HG02642 (cell line): ENCODE results near the gene ISM1.

Experiments
- ATAC-seq: cut with Tn5 transposase; IDR thresholded peaks from one replicate; pipeline ENCODE4 v1.9.1; 2021; ENCODE audit warnings: mild to moderate bottlenecking; ENCODE audit not compliant: unreplicated experiment, poor library complexity

Gene ISM1

DNA sequence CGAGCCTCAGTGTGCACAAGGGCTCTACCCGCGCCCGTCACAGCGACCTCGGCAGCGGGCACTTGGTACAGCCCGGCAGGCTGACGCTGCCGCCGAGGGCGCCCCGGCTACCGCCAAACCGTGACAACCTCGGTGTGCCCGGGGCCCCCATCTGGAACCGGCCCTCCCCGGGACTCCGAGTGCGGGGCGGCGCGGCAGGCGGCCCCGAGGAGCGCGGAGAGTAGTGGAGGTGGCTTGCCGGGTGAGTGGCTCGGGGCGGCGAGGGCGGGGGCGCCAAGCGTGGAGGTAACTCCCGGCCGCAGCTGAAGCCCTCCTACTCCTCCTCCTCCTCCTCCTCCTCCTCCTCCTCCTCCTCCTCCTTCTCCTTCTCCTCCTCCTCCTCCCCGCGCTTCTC, at the start of gene ISM1:
Gene ISM1, plus strand, starts transcription at position 371 of the 394 bp plus-strand sequence. CDS start 503 bp downstream, outside the sequence.
- ATAC-seq: peak; percentile 21

DNA sequence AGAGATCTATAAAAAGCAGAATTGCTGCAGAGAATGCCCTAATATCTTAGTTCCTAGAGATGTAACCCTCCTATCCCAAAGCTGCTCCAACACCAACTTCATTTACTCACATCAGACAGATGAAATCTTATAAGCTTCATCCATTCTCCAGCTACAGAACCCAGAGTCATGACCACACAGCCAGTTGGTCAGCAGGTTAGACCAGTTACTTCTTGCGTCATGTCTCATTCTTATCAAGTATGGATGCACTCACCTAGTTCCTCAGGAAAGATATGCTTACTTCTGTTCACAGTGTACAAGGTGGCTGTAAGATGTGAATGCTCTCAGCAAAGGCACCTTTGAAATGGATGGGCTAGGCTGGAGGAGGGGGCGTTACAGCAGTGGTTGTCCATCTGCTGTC, 47.9 kb upstream of the ISM1 start:
- ATAC-seq: no peak

DNA sequence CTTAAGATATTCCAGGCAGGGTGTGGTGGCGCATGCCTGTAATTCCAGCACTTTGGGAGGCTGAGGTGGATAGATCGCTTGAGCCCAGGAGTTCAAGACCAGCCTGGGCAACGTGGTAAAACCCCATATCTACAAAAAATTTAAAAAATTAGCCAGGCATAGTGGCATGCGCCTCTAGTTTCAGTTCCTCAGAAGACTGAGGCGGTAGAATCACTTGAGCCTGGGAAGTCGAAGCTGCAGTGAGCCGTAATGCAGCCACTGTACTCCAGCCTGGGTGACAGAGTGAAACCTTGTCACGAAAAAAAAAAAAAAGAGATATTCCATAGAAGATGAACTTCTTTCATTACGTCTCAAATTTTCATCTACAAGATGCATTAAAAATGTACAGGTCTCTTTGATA, 46.7 kb upstream of the ISM1 start:
- ATAC-seq: no peak

DNA sequence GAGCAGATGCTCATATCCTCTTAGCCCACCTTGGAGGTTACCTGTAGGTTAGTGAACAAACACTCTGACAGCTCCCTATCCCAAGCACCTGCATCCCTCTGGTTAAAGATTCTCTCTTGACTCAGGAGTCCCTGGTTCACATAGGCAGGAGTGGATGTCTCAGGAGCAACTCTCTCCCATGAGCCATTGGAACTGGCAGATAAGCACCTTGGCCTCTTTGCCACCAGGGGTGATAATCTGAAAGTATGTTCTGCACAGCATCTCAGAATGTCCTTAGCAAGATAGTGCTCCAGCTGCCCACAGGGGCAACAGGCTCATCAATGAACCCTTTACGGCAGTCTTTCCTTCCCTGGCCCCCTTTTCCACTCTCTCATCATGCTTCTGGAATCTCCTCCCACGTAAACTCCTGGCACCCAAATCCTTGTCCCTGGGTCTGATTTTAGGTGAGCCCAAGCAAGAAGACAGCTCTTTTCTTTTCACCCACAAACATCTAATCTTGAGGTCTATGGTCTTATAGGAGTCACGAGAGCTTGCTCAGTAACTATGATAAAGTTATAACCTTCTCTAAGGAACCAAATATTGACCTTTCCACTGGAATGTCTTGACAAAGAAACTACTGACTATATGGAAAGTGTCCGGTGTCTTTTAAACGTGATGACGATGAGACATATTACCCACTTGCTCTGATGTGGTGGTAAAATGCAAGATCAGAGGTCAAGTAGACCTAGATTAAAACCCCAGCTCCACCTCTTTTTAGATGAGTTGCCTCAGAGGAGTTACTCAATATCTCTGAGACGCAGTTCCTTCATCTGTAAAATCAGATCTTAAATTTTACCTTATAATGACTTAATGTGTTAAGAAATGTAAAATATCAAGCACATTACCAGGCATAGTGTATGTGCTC, 39.8 kb upstream of the ISM1 start:
- no peak for ATAC-seq

DNA sequence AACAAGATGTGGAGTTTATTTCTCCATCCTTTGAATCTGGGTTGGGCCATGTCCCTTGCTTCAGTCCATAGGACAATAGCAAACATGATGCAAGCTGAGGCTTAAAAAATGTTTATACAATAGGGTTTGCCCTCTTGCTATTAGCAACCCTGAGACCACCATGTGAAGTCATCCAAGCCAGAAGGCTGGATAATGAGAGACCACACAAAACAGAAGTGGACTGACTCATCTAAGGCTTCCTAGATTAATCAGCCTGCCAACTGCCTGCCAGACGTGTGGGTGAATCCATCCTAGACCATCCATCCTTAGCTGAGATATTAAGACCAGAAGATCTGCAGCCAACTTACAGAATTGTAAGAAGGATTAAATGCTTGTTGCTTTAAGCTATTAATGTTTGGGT, 38.1 kb upstream of the ISM1 start:
- peak; percentile 60 for ATAC-seq

DNA sequence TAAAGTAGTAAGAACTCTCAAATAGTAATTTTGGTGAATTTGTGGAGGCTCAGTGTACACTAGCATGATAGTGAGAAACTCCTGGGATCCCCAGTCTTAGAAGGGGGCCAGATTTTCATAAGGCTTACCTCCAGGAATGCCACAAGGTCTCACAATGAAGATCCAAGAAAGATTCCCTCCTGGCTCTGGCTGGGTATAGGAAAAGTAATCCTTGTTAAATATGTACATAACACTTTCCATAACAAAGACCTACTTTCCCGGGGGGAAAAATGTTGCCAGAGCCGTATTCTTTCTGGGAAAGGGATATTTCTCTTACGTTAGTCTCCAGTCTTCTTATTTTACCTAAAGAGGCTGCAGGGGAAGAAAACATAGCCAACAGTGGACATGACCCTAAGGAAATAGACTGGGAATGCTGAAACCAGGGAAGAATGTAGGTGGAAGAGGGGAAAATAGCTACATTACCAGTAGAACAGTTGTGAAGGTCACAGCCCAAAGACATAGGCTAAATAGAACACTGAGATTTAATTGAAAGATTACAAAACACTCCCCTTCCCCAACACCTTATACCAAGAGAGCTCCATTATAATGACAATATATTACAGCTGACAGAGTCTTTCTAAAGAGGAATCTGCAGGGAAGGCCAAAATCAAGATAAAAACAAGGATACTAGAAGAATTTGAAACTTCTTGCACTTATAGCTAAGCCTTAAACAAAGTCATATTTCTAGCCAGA, 34.9 kb upstream of the ISM1 start:
- ATAC-seq: no peak

DNA sequence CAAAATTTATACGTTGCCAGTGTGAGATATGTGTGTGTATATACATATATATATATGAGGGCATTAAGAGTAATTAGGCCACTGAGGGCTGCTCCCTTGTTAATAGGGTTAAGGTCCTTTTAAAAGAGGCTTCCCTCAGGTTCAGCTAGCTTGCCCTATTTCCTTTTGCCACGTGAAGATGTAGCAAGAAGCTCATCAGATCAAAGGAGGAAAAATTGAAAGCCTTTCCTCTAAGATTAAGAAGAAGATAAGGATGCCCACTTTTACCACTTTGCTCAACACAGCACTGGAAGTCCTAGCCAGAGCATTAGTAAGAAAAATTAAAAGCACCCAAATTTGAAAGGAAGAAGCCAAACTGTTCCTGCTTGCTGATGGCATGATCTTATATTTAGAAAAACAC, 33.2 kb upstream of the ISM1 start:
- no peak for ATAC-seq

DNA sequence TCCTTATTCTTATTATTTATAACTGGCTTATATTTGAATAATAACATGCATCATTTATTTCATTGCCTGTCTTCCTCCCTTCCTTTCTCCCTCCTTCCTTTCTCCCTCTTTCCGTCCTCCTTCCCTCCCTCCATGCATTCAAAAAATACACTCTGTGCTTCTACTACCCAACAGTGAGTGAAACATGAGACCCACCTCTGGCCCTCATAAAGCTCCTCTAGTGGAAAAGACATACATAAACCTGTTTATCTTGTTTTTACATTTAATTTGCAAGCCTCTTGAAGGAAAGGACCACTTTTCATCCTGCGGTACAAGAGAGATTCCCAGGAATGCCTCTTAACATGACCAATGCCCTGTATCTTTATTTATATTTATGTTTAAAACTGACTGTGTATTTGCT, 21.8 kb upstream of the ISM1 start:
- no peak for ATAC-seq

DNA sequence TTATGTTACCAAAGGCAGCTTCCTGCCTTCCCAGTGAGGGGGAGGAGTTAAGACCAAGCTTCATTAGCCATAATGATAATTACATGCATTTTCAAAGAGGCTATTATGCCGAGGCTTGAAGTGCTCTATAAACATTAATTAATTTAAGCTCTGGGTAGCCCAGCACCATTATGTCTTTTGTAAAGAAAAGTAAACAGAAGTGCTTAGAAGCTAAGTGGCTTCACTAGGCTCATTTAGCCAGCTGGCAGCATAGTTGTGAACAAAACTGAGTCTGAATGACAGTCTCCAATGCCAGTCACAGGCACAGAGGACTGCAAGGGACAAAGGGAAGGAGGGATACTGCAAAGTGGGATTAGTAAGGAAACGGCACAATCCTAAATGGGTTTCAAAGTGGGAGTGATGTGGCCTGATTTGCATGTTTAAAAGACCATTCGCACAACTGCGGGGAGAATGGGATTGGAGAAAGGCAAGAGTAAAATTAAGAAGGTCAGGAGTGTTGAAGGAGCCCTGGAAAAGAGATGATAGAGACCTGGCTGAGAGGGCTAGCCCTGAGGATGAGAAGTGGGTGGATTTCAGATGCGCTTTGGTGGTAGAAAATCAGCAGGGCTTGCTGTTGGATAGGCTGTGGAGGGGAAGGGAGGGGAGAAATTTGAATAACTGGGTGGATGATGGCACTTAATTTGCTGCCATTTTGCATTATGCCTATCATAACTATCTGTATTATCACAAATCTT, 20.1 kb upstream of the ISM1 start:
- no peak for ATAC-seq

DNA sequence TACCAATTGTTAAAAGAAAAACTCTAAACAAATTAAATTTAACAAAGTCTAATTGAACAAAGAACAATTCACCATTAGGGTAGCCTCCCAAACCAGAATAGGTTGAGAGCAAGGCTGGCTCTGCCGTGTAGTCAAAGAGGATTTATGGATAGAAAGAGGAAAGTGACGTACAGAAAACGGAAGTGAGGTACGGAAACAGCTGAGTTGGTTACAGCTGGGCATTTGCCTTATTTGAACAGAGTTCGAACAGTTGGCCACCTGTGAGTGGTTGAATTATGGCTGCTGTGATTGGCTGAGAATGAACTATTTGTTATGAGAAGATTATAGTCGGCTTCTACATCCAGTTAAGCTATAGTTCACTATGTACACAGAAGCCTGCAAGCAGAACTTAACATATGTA, 18.5 kb upstream of the ISM1 start:
- ATAC-seq: no peak

DNA sequence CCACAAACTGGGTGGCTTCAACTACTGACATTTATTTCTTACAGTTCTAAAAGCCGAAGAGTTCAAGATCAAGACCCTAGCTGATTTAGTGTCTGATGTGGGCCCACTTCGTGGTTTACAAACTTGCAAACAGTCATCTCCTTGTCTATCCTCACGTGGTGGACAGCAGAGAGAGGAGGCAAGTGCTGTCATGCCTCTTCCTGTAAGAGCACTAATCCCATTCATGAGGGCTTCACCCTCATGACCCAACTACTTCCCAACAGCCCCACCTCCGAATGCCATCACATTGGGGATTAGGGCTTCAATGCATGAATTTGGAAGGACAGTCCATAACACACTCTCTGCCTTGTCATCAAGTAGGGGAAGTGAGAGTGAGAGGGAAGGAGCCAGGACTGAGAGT, 15.6 kb upstream of the ISM1 start:
- ATAC-seq: no peak

DNA sequence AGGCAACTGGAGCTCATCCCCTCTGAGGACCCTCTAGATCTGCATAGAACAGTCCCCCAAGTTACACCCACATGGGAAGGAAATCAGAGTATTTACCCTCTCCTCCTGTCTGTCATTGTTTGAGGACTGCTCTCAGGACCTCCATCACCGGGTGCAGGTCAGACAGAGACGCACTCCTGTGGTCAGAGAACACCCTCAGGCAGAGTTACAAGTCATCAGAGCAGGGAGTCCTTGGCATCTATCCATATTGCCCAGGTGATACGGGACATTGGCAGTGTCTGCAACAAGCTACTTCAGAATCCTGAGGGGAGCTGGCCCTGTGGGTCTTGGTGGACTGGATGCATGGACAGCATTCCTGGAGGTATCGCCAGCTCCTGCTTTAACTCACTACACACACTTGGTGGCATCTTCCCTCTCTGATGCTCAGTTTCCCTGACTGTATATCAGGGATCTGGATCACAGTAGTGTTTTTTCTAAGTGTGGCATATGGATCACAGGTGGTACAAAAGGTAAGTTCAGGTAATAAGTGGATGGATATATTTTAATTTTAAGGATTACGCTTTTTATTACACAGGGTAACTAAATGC, 15.1 kb upstream of the ISM1 start:
- ATAC-seq: no peak

DNA sequence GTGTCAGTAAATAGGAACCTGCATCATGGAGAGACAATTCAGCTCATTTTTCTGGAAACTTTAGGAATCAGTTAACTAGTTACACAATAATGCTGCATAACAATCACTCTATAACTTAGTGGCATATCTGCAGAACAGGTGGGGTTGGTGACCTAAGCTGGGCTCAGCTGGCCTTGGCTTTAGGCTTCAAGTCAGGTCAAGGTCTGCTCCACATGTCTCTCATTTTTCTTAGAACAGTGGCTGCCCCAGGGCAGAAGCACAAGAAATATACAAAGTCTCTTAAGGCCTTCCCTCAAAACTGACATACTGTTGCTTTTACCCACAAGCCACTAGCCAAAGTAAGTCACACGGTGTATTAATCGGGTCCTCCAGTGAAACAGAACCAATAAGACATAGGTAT, 14.1 kb upstream of the ISM1 start:
- ATAC-seq: no peak

DNA sequence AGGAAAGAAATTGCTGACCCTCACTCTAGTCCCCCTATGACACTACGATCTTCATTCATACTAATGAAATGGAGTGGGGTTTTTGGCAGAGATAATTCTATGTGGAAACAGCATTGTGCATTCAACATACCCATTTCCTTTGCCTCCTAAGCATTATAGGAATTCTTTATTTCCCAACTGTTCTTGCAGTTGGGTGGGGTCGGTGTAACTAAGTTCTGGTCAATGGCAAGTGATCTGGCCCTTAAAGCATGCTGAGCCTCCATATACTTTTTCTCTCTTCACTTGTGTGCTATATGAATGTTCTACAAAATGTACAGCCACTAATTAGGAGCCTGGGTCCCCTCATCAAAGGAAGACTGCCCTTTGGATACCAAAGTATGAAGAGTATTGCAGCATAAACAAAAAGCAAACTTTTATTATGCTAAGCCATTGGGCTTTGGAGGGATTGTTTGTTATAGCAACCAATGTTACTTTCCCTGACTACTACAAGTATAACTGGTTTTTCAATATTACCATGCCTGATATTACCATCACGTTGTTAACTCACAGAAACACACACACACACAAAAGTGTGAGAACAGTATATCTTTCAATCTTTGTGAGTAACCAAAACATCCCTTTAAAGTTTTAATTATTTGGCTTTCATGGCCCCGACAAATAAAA, 9.0 kb upstream of the ISM1 start:
- no peak for ATAC-seq

DNA sequence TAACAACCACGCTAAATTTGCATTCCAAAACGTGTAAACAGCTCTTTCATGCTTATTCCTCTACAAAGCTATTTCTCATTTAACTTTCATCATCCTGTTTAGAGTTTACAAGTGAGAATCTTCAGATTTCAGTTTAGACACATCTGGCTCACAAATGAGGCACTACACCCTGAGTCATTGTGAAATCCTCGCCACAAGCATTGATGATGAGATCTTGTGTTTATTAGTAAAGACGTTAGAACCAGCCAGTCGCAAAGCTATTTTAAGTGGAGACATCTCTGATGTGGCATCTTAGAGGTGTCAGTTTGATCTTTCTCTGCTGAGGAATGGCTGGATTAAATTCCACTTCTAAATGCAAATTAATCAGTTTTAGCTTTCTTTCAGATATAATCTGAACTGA, 8.3 kb upstream of the ISM1 start:
- no peak for ATAC-seq

DNA sequence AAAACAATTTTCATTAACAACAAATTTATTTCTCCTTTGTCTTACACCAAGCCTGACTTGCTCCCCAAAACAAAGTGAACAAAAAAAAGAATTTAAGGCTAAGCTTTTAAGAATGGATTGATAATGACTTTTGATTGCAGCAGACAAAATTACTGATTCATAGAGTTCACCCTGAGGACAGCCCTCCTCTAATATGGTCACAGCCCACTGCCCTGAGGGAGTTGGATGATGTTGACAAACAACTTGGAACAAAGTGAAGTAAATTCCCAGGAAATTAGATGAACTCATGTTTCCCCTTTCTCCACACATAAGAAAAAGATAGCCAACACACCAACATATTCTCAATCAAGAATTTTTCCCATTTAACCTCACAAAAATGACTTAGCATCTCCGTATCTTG, 7.7 kb upstream of the ISM1 start:
- ATAC-seq: no peak

DNA sequence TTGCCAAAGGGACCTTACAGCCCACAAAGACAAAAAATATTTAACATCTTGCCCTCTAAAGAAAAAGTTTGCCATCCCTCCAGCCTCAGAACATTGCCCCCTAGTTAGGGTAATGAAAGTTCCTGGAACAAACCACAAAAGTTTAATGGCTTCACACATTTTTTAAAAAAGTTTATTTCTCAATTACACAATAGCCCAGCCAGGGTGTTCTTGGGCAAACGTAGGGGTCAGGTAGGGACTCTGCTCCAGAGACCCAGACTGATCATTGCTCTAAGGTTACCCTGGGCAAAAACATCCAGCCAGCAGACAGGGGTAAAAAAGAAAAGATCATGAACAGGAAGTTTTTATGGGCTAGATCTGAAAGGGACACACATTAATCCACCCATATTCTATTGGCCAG, 4.5 kb upstream of the ISM1 start:
- no peak for ATAC-seq

DNA sequence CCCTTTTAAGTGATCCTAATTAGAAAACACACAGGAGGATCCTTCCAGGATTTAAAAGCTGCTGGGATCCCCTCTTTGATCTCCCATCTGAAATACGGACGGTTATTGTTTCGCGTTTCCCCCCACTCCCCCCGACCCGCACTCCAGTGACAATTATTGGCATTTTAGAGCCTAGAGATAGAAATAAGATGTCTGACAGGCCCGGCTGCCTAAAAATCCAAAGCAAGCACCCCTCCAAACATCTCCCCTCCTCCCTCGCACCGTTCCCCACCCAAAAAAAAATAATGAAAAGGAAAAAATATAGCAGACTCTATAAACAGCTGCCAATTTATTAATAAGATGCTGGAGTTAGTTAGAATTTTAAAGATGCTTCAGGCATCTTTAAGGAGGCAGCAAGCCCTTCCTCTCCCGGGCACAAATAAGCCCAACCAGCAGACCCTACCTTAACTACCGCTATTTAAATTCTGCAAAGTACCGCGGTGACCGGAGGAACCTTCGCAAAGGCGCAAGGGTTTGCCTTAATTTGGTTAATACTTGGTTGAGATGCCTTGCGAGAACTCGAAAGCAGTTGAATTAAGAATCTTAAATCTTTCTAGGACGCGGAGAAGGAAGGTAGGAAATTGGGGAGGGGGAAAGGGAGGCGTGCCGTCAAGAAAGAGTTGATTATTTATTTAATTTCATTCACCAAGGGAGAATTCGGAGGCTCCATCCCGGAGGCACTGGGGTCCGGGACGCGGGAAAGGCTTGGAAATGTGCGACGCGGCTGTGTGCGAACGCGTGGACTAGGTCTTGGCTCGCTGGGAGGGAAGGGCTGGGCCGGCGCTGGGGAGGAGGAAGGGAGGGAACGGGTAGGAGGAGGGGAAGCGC, 1.5 kb upstream of the ISM1 start:
- ATAC-seq: no peak

DNA sequence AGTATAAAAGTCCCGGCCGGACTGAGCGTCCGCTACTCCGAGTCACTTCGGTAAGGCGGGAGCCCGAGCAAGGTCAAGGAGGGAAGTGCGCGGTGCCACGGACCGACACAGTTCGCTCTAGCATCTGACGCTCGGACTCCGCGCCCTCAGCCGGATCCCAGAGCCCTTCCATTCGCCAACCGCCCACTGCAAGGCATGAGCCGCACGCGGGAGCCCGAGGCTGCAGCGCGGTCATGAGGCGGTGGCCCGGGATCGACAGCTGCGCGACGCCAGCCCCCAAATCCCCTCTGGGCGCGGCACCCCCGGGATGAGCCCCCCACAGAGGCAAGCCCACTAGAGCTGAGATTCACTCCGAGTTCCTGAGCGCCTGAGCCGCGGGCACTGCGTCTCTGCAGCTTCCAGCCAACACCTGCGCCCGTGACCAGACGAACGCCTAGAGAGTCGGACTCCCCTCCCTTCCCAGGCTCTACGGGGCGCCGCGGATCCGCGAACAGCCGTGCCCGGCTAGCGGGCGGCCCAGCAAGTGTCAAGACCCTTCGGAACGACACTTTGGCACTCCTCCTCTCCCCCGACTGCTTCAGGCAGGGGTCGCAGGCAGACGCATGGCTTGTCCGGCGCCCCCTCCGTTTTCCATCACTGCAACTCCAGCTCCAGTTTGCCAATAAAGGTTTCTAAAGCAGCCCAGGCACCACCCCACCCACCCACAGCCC, 725 bp upstream of the ISM1 start:
- no peak for ATAC-seq
